Sigmoid colon (tissue), 4 donors: ENCODE measurements around the gene CES3.

Experiments used
- EP300 ChIP-seq, 4 donors: sonication (generic); formaldehyde crosslinking; IDR thresholded peaks; one replicate each; pipeline ENCODE4 v1.6.1; 2017; ENCODE audit warnings: antibody characterized with exemption in 4 of 4
- POLR2A ChIP-seq, 2 donors: fragments of 450-650 bp; IDR thresholded peaks; one replicate each; pipeline ENCODE4 v1.6.1; 2016; ENCODE audit warnings: antibody characterized with exemption in 2 of 2, mild to moderate bottlenecking in 2 of 2, moderate library complexity in 2 of 2
- POLR2AphosphoS5 ChIP-seq, 4 donors: sonication (generic); formaldehyde crosslinking; IDR thresholded peaks; one replicate each; pipeline ENCODE4 v1.6.1; 2017; ENCODE audit warnings: antibody characterized with exemption in 4 of 4
- TF ChIP-seq, protein P1 (sequence below), 4 experiments: fragments of 450-650 bp in 3 of 4; fragments of 200-600 bp in 1 of 4; IDR thresholded peaks; one replicate each; pipeline ENCODE4 v1.5.1; 2016 to 2019; ENCODE audit warnings: antibody characterized with exemption in 4 of 4, mild to moderate bottlenecking in 3 of 4, moderate library complexity in 2 of 4

- TF ChIP-seq EP300 (IDR thresholded peaks at IDR 0.05) (no peak), POLR2A (IDR thresholded peaks at IDR 0.05) (no peak), POLR2AphosphoS5 (IDR thresholded peaks at IDR 0.05) (no peak)
- TF ChIP-seq, protein P1, sequence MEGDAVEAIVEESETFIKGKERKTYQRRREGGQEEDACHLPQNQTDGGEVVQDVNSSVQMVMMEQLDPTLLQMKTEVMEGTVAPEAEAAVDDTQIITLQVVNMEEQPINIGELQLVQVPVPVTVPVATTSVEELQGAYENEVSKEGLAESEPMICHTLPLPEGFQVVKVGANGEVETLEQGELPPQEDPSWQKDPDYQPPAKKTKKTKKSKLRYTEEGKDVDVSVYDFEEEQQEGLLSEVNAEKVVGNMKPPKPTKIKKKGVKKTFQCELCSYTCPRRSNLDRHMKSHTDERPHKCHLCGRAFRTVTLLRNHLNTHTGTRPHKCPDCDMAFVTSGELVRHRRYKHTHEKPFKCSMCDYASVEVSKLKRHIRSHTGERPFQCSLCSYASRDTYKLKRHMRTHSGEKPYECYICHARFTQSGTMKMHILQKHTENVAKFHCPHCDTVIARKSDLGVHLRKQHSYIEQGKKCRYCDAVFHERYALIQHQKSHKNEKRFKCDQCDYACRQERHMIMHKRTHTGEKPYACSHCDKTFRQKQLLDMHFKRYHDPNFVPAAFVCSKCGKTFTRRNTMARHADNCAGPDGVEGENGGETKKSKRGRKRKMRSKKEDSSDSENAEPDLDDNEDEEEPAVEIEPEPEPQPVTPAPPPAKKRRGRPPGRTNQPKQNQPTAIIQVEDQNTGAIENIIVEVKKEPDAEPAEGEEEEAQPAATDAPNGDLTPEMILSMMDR (IDR thresholded peaks at IDR 0.05) = no peak
Measured at GRCh38 chr16:66944054-66944441, 17.0 kb upstream of the CES3 start.
